GM21576 (cell line): Measurements from ENCODE around the gene MUC6.

ENCODE experiments used
- ATAC-seq: cut with Tn5 transposase; IDR thresholded peaks from one replicate; pipeline ENCODE4 v1.9.1; 2021; ENCODE audit warnings: mild to moderate bottlenecking, moderate library complexity; ENCODE audit not compliant: unreplicated experiment

The MUC6 gene

DNA sequence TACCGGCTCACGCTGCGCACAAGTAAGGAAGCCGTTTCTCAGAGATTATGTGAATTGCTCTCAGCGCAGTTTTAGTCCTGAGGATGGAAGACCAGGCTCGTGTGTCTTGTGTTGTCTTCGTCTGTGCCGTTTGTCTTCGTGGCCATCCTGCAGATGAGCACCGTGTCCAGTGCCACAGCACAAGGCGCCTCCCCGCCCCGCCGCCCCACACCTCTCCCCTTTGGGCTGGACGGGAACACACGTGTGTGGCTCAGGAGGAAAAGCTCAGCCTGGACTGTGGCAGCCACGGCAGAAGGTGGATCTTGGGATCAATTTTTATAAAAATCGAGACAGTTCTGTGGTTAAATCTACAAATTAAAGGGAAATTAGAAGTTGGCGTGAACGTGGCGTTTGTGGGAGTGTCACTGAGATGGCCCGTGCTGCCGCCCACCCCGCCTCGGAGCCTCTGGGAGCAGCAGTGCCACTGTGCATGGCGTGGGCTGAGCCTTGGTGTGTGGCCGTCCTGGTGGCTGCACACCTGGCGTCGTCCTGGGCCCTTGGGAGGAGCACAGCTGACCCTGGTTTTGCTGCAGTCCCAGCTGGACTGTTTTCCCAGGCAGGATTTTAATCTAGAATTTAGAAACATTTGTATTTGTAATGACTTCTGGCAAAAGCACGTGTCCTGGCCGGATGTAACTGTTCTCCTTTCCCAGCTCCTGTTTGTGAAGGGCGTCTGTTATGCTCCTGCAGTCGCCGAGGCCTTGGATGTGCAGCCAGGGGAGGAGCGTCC lies 25.8 kb downstream of the MUC6 start:
- no peak for ATAC-seq

GRCh38 chr11:1009991-1010390 lies 26.5 kb downstream of the MUC6 start:
- ATAC-seq: no peak

DNA sequence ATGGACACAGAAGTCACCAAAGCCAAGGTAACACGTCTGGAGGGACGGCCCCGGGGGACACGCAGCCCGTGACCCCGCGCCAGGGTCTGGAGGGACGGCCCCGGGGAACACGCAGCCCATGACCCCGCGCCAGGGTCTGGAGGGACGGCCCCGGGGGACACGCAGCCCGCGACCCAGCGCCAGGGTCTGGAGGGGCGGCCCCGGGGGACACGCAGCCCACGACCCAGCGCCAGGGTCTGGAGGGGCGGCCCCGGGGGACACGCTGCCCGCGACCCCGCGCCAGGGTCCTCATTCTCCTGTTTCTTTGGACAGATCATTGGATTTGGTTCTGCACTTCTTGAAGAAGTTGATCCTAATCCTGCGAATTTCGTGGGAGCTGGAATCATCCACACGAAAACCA lies 27.1 kb downstream of the MUC6 start:
- ATAC-seq: no peak

GRCh38 chr11:1008803-1009145 lies 27.7 kb downstream of the MUC6 start:
- ATAC-seq: no peak

GRCh38 chr11:1008001-1008802 lies 28.3 kb downstream of the MUC6 start:
- ATAC-seq: no peak

DNA sequence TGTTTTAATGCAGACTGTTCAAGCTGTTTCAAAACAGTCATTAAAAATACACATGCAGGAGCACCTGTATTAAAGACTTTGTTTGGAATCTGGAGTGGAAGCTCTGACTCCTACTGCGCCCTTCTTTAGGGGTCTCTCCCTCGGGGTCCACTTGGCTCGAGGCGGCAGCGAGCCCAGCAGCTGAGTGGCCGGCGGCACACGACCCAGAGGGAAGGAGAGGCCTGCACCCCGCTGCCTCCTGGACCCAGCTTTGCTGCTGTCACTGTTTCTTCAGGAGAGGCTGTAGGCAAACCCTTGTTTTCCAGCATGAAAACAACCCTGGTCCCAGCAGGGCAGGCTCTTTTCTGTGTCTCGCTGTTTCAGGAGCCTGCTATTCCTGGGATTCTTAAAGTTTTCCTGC lies 29.2 kb downstream of the MUC6 start:
- ATAC-seq: no peak

DNA sequence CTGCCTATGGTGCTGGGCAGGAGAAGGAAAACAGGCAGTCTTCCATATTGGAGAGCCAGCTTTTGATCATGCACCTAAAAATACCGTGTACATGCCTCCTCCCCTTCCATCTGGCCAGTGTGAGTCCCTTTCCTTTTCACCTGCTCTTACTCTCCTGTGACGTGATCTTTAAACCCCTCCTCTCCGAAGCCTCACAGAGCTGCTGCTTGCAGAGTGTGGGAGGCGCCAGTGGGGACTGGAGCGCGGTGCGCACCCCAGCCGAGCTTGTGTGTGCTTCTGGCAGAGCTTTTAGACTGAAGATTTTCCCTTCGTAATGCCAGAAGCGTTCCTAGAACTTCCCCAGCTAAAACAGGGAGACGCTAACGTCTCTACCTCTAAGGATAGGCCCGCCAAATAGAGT lies 29.8 kb downstream of the MUC6 start:
- no peak for ATAC-seq

- ATAC-seq: no peak
Measured at GRCh38 chr11:1005928-1006327, 30.6 kb downstream of the MUC6 start.

DNA sequence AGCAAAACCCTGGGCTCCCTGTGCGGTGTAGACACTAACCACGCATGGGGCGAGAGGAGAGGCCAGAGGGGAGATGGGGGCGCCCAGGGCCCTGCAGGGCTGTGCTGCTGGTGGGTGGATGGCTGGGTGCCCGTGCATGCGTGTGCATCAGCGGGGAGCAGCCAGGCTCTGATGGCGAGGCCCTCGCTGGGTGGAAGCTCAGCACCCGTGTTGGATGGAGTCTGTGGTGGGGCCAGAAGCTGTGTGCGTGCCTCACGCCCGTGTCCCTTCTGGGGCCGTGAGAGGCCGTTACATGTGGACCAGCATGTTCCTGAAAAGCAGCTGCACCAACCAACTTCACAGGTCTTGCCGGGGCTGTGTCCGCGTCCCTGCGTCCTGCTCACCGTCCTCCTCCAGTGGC lies 33.4 kb downstream of the MUC6 start:
- no peak for ATAC-seq

DNA sequence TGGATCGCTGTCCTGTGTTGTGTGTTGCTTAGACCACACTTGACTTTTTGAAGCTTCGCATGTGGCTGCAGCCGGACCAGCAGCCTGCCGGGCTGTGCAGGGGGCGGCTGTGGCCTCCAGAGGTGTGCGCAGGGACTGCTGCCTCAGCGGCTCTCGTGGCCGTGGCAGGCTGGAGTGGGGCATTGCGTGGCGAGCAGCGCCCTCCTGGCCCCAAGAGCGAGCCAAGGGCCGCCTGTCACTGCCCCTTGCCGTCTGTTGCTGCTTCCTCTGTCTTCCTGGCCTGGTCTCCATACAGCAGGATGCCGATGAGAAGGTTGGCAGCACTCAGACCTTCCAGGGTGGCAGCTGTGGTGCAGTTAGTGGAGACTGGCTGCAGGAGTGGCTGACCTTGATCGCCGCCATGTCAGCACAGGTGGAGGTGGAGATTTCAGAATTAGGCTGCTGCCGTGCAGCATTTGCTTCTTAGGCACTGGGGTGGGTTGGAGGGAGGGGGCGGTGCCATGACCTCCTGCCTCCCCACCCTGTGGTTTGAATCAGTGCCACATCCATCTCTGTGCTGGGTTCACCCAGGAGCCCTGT lies 34.0 kb downstream of the MUC6 start:
- ATAC-seq: no peak

- ATAC-seq: no peak
Measured at GRCh38 chr11:1001617-1002405, 34.7 kb downstream of the MUC6 start.

GRCh38 chr11:1000357-1001278 lies 35.9 kb downstream of the MUC6 start:
- ATAC-seq: no peak

- ATAC-seq: no peak
Measured at GRCh38 chr11:999009-999408, 37.5 kb downstream of the MUC6 start.

GRCh38 chr11:997907-998306 lies 38.6 kb downstream of the MUC6 start:
- no peak for ATAC-seq

- ATAC-seq: no peak
Measured at GRCh38 chr11:996681-997080, 39.8 kb downstream of the MUC6 start.

DNA sequence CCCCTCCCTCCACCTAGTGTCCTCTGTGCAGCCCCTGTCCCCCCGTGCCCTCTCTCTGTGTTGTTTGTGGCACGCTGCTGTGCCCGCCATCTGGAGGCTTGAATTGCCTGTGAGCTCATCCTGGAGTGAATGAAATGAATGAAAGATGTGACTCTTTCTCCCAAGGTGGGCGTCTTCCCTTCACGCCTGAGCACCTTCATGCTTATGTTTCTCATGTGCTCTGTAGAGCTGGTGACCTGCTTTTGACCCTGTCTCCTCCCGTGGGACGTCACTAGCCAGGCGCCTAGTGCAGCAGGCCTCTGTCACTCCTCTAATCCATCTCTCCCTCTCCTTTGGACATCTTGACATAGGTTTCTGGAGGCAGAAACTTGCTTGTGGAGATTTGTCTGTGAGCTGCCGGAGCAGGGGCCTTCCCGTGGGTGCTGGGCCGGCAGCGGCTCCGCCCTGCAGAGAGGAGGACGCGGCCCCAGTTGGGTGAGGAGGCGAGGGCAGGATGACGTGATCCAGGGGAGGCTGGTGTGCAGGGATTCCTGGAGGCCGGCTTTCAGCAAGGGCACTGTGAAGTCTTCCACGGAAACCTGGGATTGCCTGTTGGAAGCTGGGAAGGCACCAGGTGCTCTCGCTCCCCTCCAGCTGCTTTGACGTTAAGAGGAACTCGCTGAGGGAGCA lies 40.6 kb downstream of the MUC6 start:
- ATAC-seq: peak; percentile 47

GRCh38 chr11:995044-995751 lies 41.3 kb downstream of the MUC6 start:
- ATAC-seq: no peak

GRCh38 chr11:993632-994167 lies 42.8 kb downstream of the MUC6 start:
- no peak for ATAC-seq

DNA sequence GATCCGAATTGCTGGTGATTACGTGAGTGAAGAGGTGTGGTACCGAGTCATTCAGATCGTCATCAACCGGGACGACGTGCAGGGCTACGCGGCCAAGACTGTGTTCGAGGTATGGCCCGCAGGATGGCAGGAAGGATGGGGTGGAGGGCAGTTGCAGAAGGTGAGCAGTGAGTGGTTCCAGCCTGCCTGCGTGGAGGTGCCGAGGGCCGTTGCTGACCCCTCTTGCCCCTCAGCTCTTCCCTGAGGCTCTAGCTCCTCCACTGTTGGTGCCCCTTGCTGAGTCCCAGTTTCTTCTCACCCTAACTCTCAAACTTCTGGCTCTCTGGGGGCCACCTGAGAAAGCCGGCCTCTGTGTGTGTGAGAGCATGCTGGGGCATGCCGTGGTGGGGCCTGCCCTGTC lies 43.9 kb downstream of the MUC6 start:
- ATAC-seq: no peak
